Muscle of arm (tissue), 12 donors: ENCODE measurements around the gene MX2. TPM values are rescaled to one million over a fixed set of nuclear protein-coding genes. Genes with fewer than 3 reads are reported as not detected.

Experiments
- DNase-seq: peaks from one replicate; pipeline ENCODE4 v3.0.0-alpha.2; 2013
- polyA plus RNA-seq, 12 donors: library from polyadenylated mRNA; unstranded; fragments of 120-200 nt; gene quantifications; one replicate each; pipeline ENCODE4 v1.2.1, GENCODE V29; 2013; ENCODE audit not compliant: insufficient read length in 12 of 12

The MX2 gene
- polyA plus RNA-seq, 12 donors: 0.76 to 3.5 (median 1.6) TPM; not detected in 2

DNA sequence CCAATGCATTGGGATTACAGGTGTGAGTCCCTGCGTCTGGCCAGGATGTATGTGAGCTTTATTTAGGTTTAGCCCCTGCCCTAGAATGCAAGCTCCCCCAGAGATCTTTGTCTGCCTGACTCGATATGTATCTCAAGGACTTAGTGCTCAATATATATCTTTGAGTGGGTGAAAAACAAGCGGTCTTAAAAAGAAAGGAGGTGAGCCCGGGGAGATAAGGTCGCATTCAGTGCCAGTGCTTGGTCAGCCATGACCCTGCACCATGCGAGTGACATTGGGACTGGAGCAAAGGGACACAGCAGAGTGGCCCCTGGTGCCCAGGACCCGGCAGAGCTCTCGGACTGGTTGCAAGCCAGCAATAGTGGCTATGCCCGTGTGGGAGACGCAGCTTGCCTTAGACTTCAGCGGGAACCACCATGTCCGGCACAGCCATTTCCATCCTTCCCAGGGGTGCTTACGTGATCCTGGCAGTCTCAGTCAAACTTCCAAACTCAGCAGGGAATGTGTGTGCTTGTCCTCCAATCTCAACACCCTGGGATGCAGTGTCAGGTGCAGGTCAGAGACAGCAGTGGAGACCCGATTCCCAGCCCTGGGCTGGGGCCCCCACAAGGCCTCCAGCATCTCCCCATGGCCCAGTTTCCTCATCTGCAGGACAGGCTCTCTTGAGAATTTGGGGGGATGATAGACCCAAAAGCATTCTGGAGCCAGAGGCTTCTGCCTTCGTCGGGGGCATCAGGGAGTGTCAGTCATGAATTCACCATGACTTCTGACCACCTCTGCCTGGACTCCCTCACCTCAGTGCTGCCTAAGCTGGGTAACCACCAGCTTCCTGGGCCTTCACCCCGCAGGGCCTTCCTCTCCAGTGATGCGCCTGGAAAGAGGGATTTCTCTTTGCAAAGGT, 1.8 kb downstream of the MX2 start:
- no peak for DNase-seq

DNA sequence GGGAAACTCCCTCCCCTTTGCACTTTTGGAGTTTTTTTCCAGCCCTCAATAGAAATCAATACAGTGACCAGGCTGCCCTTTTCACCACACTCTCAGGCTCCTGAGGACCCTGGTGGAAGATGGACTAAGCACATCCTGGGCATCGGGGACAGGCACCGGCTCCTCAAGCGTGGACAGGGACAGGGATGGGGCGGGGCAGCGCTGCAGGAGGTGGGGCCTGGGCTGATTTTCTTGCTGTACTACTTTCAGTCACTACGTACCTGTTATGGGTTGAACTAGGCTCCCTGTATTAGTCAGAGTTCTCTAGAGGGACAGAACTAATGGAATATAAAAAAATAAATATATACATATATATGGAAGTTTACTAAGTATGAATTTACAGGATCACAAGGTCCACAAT, 2.5 kb downstream of the MX2 start:
- no peak for DNase-seq

DNA sequence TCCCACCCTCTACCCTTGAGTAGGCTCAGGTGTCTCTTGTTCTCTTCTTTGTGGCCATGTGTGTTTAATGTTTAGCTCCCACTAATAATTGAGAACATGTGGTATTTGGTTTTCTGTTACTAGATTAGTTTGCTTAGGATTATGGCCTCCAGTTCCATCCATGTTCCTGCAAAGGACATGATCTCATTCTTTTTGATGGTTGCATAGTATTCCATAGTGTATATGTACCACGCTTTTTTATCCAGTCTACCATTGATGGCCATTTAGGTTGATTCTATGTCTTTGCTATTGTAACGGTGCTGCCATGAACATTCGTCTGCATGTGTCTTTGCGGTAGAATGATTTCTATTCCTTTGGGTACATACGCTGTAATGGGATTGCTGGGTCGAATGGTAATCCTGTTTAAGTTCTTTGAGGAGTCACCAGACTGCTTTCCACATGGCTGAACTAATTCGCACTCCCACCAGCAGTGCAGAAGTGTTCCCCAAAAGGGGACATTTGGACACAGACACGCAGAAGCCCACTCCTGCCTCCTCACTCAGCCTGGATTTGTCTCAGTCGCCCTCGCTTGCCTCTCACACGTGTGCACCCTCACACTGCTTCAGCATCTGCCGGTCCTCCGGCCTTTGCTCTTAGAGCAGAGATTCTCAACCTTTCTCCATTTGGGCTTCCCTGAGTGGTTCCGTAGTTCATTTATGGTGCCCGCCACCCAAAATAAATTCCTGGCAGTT, 3.7 kb downstream of the MX2 start:
- no peak for DNase-seq

DNA sequence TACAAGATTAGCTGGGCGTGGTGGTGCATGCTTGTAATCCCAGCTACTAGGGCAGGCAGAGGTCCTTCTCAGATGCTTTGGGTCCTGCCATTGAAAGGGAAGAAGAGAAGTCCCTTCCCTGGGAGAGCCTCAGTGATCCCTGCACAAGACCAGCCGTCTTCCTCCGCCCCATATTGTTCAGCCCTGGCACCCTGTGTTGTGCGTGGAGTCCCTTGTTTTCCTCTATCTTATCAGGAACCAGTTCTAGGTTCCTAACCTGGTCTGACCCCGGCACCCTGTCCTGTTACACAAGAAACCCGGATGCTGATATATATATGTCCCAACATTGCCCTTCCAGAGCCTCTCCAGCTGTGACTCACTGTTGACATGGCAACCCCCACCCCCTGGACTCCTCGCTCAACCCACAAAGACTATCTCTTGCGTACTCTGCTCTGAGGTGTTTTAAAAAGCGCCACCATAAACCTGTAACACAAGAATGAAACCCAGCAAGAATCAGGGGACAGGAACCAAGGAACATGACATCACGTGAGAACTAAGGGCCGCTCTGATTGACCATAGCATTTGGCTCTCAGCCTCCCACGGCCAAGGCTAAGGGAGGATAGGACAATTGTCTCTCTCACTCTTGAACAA, 4.8 kb downstream of the MX2 start:
- no peak for DNase-seq

GRCh38 chr21:41367301-41367944, 5.6 kb downstream of the MX2 start:
- no peak for DNase-seq

DNA sequence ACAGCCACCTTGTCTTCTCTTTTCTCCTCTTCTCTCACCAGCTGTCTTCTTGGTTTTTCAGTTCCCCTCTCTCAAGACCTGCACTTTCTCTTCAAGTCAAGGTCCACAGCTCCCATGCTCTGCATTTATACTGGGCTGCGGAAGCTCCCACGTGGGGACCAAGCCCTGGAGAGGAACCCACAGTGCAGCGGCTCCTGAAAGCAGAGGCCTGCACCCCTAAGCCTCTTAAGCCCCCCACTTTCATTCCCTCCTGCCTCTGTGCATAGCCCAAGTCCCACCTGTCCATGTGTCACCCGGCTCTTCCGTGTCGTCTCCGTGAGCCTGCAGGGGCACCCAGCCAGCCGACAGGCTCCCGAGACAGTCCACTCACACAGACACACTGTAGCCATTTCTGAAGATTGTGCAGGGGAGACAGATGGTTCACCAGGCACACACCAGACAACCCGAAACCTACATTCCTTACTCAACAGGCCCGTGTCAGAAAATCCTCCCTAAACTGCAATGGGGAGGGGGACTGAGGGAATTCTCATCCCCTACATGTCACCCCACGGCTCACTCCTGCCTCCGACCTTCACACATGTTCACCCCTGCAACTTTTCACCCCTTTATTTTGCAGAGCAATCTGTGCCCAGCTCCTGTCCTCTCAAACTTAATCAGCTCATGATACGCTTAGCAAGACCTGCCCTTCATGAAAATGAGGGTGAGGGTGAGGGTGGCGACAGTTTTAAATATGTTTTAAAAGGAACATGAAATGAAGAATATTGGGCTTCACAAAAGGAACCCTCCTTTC, 6.3 kb downstream of the MX2 start:
- no peak for DNase-seq

- no peak for DNase-seq
Measured at GRCh38 chr21:41368735-41369104, 6.9 kb downstream of the MX2 start.

GRCh38 chr21:41369105-41369919, 7.5 kb downstream of the MX2 start:
- no peak for DNase-seq

- no peak for DNase-seq
Measured at GRCh38 chr21:41369920-41370839, 8.4 kb downstream of the MX2 start.

- DNase-seq: no peak
Measured at GRCh38 chr21:41370840-41371684, 9.2 kb downstream of the MX2 start.

DNA sequence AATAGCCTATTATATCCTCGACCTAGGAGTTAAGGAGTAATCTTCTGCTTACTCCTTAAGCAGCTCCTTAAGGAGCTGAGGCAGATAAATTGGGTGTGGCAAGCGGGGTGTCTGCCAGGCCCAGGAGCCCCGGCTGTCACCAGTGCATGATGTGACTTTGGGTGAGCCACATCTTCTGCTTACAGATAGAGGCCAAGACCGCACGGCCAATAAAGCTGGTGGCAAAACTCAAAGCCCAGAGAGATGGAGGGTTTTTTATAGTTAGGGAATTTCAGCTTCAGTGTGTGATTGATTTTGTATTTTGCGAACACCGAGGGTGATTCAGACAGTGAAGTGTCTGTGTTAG, 9.8 kb downstream of the MX2 start:
- no peak for DNase-seq

DNA sequence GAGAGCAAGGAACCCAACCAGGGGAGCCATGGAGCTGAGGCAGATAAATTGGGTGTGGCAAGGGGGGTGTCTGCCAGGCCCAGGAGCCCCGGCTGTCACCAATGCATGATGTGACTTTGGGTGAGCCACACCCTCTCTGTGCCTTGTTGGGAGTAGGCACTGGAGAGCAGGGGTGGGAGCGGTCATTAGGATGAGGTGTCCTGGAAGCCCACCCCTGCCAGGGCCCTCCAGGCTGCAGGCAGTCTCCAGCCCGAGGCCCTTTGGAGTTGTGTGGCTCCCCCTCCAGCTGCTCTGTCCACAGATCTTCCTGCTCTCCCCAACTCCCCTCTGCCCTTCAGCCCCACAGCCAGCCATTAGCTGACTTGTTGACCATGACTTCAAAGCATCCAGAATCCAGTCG, 11.4 kb downstream of the MX2 start:
- no peak for DNase-seq

DNA sequence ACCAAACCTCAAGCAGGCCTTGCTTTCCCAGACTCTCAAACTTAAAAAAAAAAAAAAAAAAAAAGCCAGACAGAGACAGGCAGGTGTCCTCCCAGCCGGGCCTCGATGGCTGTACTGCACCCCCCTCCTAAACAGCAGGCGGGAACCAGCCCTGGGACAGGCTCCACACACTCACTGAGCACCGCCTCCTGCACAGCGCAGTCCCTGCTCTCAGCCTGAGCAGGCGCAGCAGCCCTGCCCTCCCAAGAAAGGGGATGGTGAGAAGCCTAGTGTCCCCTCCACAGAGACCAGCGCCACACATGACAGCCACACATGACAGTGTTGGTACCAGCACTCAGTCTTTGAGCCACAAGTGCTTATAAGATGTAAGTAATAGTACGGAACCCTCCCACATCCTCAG, 11.9 kb downstream of the MX2 start:
- no peak for DNase-seq

- DNase-seq: no peak
Measured at GRCh38 chr21:41374177-41374712, 12.4 kb downstream of the MX2 start.

DNA sequence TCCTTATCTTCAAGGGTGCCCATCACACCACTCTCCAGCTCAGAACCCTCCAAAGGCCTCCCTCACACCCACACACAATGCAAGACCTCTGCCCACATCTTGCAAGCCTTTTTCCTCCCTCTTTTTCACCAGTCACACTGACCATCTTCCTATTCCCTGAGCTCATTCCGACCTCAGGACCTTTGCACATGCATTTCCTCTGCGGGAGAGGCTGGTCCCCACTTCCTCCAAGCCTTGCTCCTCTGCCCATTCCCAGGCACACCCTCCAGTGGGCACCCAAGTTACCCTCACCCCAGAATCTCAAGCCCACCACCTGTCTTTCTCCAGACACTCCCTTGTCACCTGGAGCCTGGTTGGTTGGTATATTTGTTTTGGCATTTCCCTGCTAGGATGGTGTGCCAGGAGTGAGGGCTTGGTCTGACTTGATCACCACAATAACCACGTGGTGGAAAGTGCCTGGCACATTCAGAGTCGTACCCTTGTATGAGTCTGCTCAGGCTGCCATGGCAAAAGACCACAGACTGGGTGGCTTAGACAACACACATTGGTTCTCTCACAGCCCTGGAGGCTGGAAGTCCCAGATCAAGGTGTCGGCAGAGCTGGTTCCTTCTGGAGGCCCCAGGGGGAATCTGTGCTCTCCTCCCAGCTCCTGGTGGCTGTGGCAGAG, 13.2 kb downstream of the MX2 start:
- no peak for DNase-seq

- DNase-seq: no peak
Measured at GRCh38 chr21:41375875-41376274, 14.0 kb downstream of the MX2 start.

- DNase-seq: no peak
Measured at GRCh38 chr21:41377715-41378114, 15.9 kb downstream of the MX2 start.

- no peak for DNase-seq
Measured at GRCh38 chr21:41378849-41379248, 17.0 kb downstream of the MX2 start.
